Measurements from ENCODE around the gene MID1. TPM values are rescaled to one million over a fixed set of nuclear protein-coding genes. Genes with fewer than 3 reads are reported as not detected.

Gene MID1
- total RNA-seq, 2 experiments from 2014 or later, result 0.61 to 1.1 TPM

GRCh38 chrX:10636851-10637250 is 16.5 kb upstream of the MID1 start:
- Mint-ChIP-seq H3K4me3 (no peak overlapping the region), H3K4me1 (ENCODE audit: low read depth) (no peaks in the 10 kb centered on the region), H3K27me3 (no peaks in the 10 kb centered on the region), H3K9me3 (peaks cover 4% of the 10 kb centered on the region), H3K36me3 (ENCODE audit: low read depth) (no peaks in the 10 kb centered on the region), H3K27ac (no peak overlapping the region)
- intact Hi-C loops (cut with micrococcal nuclease), result no loop called here
- ChIA-PET CTCF (no interaction called here), POLR2A (no interaction called here)
- ATAC-seq (no peak), DNase-seq (no peak)
- no peak for TF ChIP-seq CTCF (IDR thresholded peaks at IDR 0.05)

GRCh38 chrX:10636337-10636736 is 16.0 kb upstream of the MID1 start:
- DNase-seq, result no peak
- Mint-ChIP-seq H3K27me3 (no peaks in the 10 kb centered on the region), H3K4me3 (no peak overlapping the region), H3K4me1 (ENCODE audit: low read depth) (no peaks in the 10 kb centered on the region), H3K36me3 (ENCODE audit: low read depth) (no peaks in the 10 kb centered on the region), H3K27ac (no peak overlapping the region), H3K9me3 (peaks cover 4% of the 10 kb centered on the region)
- POLR2A ChIA-PET, result no interaction called here
- CTCF ChIA-PET, result no interaction called here
- no peak for TF ChIP-seq CTCF (IDR thresholded peaks at IDR 0.05)
- intact Hi-C loops (cut with micrococcal nuclease), result no loop called here
- ATAC-seq, result no peak

GRCh38 chrX:10634392-10635161 is 14.2 kb upstream of the MID1 start:
- ChIA-PET CTCF (no interaction called here), POLR2A (no interaction called here)
- Mint-ChIP-seq H3K9me3 (peaks cover 4% of the 10 kb centered on the region), H3K27ac (no peak overlapping the region), H3K36me3 (ENCODE audit: low read depth) (no peaks in the 10 kb centered on the region), H3K4me1 (ENCODE audit: low read depth) (no peaks in the 10 kb centered on the region), H3K27me3 (no peaks in the 10 kb centered on the region), H3K4me3 (no peak overlapping the region)
- intact Hi-C loops (cut with micrococcal nuclease), result no loop called here
- DNase-seq (no peak), ATAC-seq (no peak)
- TF ChIP-seq CTCF (IDR thresholded peaks at IDR 0.05), result no peak

- no peaks in the 10 kb centered on the region for H3K36me3 Mint-ChIP-seq (ENCODE audit: low read depth)
- POLR2A ChIA-PET, result no interaction called here
- ATAC-seq (no peak), DNase-seq (no peak)
- no peak overlapping the region for H3K27ac Mint-ChIP-seq
- H3K9me3 Mint-ChIP-seq, result no peaks in the 10 kb centered on the region
- no peak for TF ChIP-seq CTCF (IDR thresholded peaks at IDR 0.05)
- H3K27me3 Mint-ChIP-seq, result no peaks in the 10 kb centered on the region
- CTCF ChIA-PET, result no interaction called here
- no peak overlapping the region for H3K4me3 Mint-ChIP-seq
- intact Hi-C loops (cut with micrococcal nuclease), result no loop called here
- H3K4me1 Mint-ChIP-seq (ENCODE audit: low read depth), result no peaks in the 10 kb centered on the region
Measured at GRCh38 chrX:10633722-10634121, 13.3 kb upstream of the MID1 start.

GRCh38 chrX:10631416-10632145 is 11.2 kb upstream of the MID1 start:
- DNase-seq (no peak), ATAC-seq (no peak)
- Mint-ChIP-seq H3K36me3 (ENCODE audit: low read depth) (no peaks in the 10 kb centered on the region), H3K27me3 (no peaks in the 10 kb centered on the region), H3K4me3 (no peak overlapping the region), H3K27ac (no peak overlapping the region), H3K4me1 (ENCODE audit: low read depth) (no peaks in the 10 kb centered on the region), H3K9me3 (no peaks in the 10 kb centered on the region)
- no peak for TF ChIP-seq CTCF (IDR thresholded peaks at IDR 0.05)
- POLR2A ChIA-PET, result no interaction called here
- intact Hi-C loops (cut with micrococcal nuclease), result no loop called here
- CTCF ChIA-PET, result interaction anchor here (1.1 kb wide), 1 partner anchor 441 kb away, joined by 3 read pairs; no protein-coding TSS in a partner anchor

Measured in activated CD8-positive, alpha-beta T cell treated with anti-CD3 and anti-CD28 coated beads for 36 hours (primary cell).